Fibroblast of mammary gland (primary cell): ENCODE data around the gene TAF7.
"Not testable (repeated sequence)": the region's sequence is repeated elsewhere in the genome, so short reads cannot be mapped to it uniquely, and the experiment has no call there.

Source experiments
- DNase-seq: peaks from one replicate; pipeline ENCODE4 v3.0.0-alpha.2; 2010; ENCODE audit warnings: low read depth
- H3K4me3 ChIP-seq: 2 replicates; pipeline ENCODE4 v1.5.1; 2011; ENCODE audit warnings: low read depth, mild to moderate bottlenecking, low read length, moderate library complexity; ENCODE audit not compliant: control insufficient read depth
- TF ChIP-seq, protein P1 (sequence below): conservative IDR thresholded peaks from 2 replicates; pipeline ENCODE4 v1.5.1; 2011; ENCODE audit warnings: low read depth, low read length, inconsistent platforms; ENCODE audit not compliant: control insufficient read depth, insufficient read depth

Gene TAF7

DNA sequence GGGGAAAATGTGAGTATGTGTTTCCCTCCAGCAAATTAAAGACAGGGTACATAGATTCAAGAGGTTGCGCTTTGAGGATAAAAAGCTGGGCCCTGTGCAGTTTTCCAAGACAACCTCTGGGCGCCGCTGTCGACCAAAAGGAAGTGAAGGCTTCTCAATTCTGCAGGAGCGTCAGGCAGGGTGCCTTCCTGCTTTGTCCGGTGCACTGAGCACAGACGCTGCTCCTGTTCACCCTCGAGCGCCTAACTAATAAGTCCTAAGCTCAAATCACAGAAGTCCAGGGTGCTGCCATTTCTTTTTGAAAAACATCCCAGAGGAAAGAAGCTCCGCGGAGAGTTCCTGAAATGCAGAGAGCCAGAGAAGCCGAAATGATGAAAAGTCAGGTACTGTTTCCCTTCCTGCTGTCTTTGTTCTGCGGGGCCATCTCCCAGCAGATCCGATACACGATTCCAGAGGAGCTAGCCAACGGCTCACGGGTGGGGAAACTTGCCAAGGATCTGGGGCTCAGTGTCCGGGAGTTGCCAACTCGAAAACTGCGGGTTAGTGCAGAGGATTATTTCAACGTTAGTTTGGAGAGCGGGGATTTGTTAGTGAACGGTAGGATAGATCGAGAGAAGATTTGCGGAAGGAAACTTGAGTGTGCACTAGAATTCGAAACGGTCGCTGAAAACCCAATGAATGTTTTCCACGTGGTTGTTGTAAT, 29.5 kb upstream of the TAF7 start, which contains the start of gene PCDHGB1:
PCDHGB1 (plus strand) TSS at position 183 of the 703 bp plus-strand sequence; CDS start at position 345, 162 bp downstream.
- TF ChIP-seq, protein P1, sequence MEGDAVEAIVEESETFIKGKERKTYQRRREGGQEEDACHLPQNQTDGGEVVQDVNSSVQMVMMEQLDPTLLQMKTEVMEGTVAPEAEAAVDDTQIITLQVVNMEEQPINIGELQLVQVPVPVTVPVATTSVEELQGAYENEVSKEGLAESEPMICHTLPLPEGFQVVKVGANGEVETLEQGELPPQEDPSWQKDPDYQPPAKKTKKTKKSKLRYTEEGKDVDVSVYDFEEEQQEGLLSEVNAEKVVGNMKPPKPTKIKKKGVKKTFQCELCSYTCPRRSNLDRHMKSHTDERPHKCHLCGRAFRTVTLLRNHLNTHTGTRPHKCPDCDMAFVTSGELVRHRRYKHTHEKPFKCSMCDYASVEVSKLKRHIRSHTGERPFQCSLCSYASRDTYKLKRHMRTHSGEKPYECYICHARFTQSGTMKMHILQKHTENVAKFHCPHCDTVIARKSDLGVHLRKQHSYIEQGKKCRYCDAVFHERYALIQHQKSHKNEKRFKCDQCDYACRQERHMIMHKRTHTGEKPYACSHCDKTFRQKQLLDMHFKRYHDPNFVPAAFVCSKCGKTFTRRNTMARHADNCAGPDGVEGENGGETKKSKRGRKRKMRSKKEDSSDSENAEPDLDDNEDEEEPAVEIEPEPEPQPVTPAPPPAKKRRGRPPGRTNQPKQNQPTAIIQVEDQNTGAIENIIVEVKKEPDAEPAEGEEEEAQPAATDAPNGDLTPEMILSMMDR = peak; percentile 57
- peak within 1 kb of the TSS; percentile 25 for H3K4me3 ChIP-seq
- DNase-seq = peak; percentile 60

DNA sequence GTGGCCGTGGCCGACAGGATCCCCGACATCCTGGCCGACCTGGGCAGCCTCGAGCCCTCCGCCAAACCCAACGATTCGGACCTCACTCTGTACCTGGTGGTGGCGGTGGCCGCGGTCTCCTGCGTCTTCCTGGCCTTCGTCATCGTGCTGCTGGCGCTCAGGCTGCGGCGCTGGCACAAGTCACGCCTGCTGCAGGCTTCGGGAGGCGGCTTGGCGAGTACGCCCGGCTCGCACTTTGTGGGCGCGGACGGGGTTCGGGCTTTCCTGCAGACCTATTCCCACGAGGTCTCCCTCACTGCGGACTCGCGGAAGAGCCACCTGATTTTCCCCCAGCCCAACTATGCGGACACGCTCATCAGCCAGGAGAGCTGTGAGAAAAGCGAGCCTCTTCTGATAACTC, 25.4 kb upstream of the TAF7 start:
- not testable (repeated sequence) for DNase-seq, H3K4me3 ChIP-seq

DNA sequence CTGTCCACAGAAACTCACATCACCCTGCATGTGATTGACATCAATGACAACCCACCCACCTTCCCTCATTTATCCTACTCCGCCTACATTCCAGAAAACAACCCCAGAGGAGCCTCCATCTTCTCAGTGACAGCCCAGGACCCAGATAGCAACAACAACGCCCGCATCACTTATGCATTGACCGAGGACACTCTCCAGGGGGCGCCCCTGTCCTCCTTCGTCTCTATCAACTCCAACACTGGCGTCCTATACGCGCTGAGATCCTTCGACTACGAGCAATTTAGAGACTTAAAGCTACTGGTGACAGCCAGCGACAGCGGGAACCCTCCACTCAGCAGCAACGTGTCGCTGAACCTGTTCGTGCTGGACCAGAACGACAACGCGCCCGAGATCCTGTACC, 24.7 kb upstream of the TAF7 start:
- TF ChIP-seq, protein P1 = no peak
- no peak for DNase-seq
- H3K4me3 ChIP-seq = no peak overlapping the region

DNA sequence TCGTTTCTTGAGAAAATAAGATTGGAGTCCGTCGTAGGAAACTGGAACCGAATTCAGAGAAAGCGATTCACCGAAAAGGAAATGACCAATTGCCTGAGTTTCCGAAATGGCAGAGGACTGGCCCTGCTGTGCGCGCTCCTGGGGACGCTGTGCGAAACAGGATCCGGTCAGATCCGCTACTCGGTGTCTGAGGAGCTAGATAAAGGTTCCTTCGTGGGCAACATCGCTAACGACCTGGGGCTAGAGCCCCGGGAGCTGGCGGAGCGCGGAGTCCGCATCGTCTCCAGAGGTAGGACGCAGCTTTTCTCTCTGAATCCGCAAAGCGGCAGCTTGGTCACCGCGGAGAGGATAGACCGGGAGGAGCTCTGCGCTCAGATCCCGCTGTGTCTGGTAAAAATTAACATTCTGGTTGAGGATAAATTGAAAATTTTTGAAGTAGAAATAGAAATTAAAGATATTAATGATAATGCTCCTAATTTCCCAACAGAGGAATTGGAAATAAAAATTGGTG, 23.4 kb upstream of the TAF7 start:
- no peak for DNase-seq
- TF ChIP-seq, protein P1 = no peak
- H3K4me3 ChIP-seq = peak overlapping the region; percentile 14

DNA sequence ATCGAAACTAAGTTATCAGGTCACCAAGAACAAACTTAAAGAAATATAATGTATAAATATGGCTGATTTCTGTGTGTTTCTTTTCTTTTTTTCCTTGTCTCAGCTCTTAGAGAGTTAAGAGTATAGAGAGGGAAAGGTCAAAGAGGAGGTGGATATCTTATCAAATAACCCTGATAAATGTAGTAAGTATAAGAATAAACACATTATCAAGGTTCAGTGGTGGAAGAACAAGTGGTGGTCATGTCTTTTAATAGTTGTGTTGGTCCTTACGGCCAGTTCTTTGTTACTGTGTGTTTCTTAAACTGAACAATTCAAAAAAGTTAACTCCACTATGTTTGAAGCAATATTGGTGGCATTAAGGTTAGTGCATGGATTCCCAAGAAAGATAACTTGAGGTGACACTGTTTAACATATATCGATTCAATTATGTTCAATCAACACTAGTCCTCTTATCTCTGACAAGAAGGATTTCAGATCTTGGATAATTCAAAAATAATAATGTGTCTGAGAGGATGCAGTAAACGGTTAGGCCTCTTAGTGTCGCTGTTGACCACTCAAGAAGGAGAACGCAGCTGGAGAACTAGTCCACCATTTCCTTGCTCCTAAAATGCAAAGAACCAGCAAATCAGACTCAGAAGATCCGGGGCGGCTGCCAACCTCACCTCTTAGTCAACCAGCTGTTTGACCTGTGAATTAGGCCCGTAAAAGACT, 22.8 kb upstream of the TAF7 start, which contains the start of gene PCDHGA3:
PCDHGA3 (plus strand) TSS at position 588 of the 711 bp plus-strand sequence. CDS start 205 bp downstream, outside the sequence.
- H3K4me3 ChIP-seq = peak within 1 kb of the TSS; percentile 14
- DNase-seq = peak; percentile 75
- TF ChIP-seq, protein P1 = peak; percentile 60

DNA sequence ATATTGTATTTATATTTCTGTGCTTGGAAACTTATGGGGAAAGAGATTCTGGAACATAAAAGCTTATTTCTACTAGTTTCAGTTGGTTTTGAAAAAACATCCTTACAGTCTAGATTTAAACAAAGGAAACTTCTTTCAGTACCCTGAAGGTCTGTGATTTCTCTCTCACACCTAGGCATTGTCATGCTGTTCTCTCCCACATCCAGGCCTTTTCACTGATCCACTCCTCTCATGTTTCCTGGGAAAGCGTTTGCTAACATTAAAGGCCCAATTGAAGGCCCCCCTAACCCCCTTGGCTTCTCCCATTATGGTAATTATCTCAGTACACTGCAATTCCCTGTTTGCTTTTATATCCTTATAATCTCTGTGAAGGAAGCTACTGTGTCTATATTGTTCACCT, 22.2 kb upstream of the TAF7 start:
- no peak overlapping the region for H3K4me3 ChIP-seq
- TF ChIP-seq, protein P1 = no peak
- DNase-seq = no peak

DNA sequence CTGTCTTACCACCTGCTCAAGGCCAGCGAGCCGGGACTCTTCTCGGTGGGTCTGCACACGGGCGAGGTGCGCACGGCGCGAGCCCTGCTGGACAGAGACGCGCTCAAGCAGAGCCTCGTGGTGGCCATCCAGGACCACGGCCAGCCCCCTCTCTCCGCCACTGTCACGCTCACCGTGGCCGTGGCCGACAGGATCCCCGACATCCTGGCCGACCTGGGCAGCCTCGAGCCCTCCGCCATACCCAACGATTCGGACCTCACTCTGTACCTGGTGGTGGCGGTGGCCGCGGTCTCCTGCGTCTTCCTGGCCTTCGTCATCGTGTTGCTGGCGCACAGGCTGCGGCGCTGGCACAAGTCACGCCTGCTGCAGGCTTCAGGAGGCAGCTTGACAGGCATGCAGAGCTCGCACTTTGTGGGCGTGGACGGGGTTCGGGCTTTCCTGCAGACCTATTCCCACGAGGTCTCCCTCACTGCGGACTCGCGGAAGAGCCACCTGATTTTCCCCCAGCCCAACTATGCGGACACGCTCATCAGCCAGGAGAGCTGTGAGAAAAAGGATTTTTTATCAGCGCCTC, 20.3 kb upstream of the TAF7 start:
- H3K4me3 ChIP-seq, DNase-seq: not testable (repeated sequence)
